T follicular helper cell (primary cell): ENCODE measurements around the gene ARMCX2.
"Not testable (repeated sequence)": the region's sequence is repeated elsewhere in the genome, so short reads cannot be mapped to it uniquely, and the experiment has no call there.

Source experiments
- DNase-seq: peaks from one replicate; pipeline ENCODE4 v3.0.0-alpha.2; 2020; ENCODE audit warnings: low read depth
- total RNA-seq, 2 experiments: gene quantifications; one replicate each; lab custom pipeline; 2026; lab: John Stamatoyannopoulos, UW

Gene ARMCX2
- total RNA-seq = 1.8 to 4.9 reads per million in 2 experiments

DNA sequence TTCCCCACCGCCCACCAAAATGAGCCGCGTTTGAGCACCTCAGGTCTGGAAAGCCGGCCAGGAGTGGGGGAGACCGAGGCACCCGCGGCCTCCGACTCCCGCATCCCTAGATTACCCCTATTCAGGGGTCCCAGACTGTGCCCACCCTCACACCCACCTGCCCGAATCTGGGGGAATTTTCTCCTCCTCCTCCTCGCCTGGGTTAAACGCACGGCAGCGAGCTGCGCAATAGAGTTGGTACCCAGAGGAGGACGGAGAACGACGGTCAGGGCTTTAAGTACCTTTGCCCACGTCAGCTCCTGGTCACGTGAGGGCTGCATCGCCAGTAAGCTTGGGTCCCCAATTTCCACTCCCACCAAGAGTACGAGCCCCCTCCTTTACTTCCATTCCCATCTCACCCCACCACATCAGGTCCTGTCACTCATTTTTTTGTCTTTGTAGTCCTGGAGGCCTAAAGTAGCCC is at the start of gene ARMCX2:
Gene ARMCX2 (minus strand): TSS at position 250 of the 463 bp plus-strand sequence. CDS start 2,262 bp downstream, outside the sequence.
- no peak for DNase-seq

- DNase-seq = no peak
Observed at GRCh38 chrX:101709384-101709783, 49.7 kb upstream of the ARMCX2 start.

GRCh38 chrX:101708163-101708562 is 48.5 kb upstream of the ARMCX2 start:
- DNase-seq = no peak

GRCh38 chrX:101693476-101693875 is 33.8 kb upstream of the ARMCX2 start:
- no peak for DNase-seq

- DNase-seq = no peak
Observed at GRCh38 chrX:101691835-101692234, 32.2 kb upstream of the ARMCX2 start.

DNA sequence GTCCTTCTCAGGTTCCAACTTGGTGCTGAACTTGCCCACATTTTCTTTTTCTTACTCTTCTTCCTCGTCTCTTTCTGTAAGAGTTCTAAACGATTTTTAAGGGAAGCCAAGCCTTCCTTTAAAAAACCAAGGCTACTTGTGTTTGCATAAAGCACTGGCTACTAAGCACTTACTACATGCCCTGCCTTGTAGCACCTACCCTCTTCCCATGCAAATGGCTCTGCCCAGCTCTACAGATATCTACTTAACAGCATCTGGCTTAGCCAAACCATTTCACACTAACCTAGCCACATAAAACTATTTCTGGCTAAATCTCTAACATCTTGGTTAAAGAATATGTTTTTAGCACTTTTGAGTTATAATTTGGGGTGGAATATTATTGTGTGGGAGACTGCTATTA is 26.9 kb upstream of the ARMCX2 start:
- DNase-seq = no peak

DNA sequence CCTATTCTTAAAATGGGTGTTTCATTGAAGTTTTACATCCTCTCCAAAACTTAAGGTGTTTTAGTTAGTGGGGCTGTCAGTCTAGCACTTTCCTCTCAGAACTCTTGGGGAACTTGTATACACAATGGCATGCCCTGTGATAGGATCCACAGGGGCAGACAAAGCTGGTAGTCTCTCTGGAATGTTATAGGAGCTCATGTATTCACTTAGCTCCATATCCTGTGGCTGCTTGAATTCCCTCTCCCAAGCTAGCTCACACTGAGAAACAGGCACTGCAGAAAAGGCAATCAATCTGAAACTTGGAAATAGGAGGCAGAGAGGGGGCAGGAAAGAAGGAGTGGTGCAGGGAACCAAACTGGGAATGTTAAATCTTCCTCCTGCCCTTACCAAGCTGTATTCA is 26.3 kb upstream of the ARMCX2 start:
- no peak for DNase-seq

GRCh38 chrX:101682723-101683122 is 23.1 kb upstream of the ARMCX2 start:
- DNase-seq = no peak

DNA sequence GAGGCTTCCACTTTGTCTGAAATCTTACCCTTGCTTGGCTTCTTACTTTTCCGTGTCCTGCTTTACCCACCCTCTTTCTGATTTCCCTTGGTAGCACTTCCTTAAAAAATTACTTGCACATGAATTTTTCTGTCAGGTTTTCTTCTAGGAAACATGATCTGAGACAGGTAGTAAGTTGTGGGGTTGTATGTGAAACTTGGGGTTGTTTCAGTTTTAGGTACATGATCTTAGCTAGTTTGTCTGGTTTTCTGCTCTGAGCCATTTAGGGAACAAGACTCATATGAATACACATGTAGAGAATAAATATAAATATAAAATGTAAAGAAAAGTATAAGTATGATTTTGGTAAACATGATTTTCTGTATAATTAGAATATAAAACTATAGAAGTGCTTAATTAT is 17.4 kb upstream of the ARMCX2 start:
- DNase-seq = no peak

GRCh38 chrX:101676571-101676970 is 16.9 kb upstream of the ARMCX2 start:
- no peak for DNase-seq

GRCh38 chrX:101668143-101668542 is 8.5 kb upstream of the ARMCX2 start:
- DNase-seq = no peak

DNA sequence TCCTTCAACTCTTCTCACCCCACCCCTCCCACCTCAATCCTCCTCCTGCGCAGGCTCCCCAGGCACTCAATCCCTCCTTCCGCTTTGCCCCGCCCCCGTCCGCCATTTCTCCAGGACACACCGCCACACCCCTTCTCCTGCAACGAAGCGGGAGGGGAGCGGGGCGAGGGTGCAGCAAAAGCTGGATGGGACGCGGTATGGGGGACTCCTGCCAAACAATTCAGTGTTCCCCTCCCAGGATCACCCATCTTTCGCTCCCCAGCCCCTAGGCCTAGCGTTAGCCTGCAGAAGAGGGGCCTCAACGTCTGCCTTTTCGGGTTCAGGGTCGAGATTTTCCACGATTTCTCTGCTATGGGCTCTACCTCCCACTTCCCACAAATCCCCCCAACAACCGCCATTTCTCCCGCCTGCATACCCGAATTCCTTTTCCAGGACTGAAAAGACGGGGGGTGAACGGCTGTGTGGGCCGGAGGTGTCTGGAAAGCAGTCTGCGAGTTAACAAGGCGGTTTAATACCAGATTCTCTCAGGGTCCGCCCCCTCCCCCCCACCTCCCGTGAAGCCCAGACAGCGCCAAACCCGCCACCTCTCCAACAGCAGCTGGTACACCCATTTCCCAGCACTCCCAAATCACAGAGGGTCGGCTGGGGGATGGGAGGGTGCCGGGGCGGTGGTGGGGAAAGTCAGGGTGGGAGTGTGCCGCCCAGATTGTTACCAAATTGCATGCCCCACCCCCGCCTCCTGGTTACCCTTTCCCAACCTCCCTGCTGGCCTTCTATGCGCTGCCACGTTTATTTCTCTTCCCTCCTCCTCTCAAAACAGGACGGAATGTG is 774 bp downstream of the ARMCX2 start:
- peak; percentile 44 for DNase-seq

DNA sequence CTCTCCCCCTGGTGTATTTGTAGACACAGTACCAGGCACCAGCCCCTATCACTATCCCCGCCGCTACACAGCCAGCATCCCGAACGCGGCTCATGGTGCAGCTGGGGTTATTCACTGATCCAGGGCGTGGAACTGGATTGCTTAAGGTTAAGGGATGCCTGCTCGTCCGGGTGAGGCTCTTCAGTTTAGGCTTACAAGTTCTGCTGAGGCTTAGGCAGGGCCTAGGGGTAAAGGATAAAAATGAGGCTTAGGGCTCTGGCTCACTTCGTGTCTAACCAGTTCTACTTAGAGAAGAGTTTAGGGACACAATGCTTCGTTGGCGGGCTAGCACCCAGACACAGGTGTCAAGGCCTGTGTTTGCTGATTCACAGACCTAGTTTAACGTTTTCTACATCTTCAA is 2.2 kb downstream of the ARMCX2 start:
- no peak for DNase-seq

GRCh38 chrX:101656817-101657216 is 2.8 kb downstream of the ARMCX2 start:
- DNase-seq = no peak

DNA sequence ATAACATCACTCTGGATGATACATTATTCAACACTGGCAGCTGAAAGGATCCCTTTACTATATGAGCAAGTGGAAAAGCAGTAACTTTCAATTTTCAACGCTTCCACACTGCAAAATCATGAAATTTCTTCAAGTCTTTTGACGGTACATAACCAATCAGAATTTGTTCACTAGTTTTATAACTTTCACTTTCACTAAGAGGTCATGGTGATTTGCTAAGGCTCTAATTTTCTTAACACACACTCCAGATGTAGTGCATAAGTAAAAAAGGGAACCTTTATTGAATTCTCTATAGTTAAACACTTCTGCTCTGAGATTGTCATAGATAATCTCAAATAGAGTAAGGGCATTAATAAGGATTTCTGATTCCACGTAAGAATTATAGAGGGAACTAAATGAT is 4.1 kb downstream of the ARMCX2 start:
- DNase-seq = no peak

DNA sequence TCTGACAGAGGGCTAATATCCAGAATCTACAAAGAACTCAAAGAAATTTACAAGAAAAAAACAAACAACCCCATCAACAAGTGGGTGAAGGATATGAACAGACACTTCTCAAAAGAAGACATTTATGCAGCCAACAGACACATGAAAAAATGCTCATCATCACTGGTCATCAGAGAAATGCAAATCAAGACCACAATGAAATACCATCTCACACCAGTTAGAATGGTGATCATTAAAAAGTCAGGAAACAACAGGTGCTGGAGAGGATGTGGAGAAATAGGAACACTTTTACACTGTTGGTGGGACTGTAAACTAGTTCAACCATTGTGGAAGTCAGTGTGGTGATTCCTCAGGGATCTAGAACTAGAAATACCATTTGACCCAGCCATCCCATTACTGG is 11.9 kb downstream of the ARMCX2 start:
- DNase-seq = not testable (repeated sequence)

DNA sequence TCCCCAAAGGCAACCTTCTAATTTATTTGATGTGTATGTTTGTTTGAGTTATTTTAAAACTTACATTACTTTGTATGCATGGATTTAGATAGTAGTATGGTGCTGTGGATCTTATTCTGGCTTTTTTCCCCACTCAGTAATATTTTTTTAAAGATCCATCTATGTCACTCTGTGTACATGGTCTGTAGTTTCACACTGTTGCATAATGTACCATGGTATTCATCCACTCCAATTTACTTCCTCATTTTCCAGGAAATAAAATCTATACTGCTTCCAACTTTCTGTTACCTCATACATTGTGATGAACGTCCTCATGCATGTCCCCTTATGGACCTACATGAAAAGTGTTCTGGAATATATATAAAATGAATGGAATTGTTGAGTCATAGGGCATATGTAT is 17.6 kb downstream of the ARMCX2 start:
- DNase-seq = no peak

- no peak for DNase-seq
Observed at GRCh38 chrX:101639583-101639982, 20.1 kb downstream of the ARMCX2 start.

- no peak for DNase-seq
Observed at GRCh38 chrX:101619364-101619763, 40.3 kb downstream of the ARMCX2 start.

DNA sequence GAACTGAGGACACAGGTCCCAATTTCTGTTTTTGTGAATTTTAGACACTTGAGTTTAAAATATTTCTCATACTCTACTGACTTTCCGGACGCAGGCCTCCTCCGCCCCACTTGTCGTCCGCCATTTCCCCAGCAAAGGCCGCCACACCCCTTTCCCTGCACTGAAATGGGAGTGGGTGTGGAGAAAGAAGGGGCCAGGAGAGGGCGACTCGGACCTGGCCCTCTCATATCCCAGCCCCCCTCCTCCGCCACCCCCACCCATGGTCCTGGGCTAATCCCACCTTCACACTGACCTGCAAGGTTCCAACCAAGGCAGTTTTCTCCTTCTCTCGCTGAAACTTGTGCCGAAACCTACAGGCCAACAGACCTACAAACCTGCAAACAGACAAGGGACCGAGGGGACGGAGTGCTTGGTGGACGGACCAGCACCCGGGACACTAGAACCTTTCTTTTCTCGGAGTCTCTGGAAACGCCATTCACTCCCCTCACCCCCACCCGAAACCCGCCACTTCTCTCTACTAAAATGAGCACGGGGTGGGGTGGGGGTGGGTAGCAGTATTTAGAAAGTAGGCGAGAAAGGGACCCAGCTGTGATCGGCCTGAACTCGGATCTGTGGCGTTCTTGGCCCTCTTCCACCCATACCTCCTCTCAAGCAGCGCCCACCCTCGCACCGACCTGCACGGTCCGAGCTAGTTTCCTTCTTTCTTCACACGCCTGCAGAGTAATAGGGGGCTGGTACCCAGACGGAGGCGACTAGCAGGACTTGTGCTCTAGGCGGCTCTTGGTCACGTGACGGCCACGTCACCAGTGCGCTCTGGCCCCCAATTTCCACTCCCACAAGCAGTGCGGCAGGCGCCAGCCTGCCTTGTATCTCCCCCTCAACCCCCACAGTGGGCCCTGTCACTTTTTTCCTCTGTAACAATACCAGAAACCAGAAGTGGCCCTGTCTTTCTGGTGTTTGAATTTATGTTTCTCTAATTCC is 42.1 kb downstream of the ARMCX2 start, which contains the start of gene ARMCX6:
Gene ARMCX6 (minus strand): TSS at position 790 of the 981 bp plus-strand sequence. CDS start 1,380 bp downstream, outside the sequence.
- DNase-seq = peak; percentile 63

DNA sequence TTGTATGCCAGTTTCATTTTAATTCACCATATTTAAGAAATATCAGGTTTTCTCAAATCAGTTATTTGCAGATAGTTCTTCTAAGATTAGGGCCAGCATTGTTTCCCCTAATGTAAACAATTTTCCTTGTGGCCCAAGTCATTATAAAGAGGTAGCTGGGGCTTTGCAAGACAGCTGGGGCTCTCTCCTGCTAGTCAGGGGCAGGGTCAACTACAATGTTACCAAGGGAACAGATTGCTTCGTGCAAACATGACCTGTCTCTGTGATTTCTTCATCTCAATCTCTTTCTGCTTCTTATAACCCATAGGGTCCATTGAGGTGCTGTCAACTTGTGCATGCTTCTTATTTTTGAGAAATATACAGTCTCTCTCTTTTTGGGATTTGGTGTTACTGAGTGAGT is 53.9 kb downstream of the ARMCX2 start:
- DNase-seq = no peak
